HG02870 (cell line): ENCODE data around the gene SHC3.
A peak's percentile ranks its signal among the peaks of the same experiment; 100 is the strongest.

Experiments
- ATAC-seq: cut with Tn5 transposase; IDR thresholded peaks from one replicate; pipeline ENCODE4 v1.9.1; 2021; ENCODE audit warnings: mild to moderate bottlenecking, moderate library complexity; ENCODE audit not compliant: unreplicated experiment

The SHC3 gene

GRCh38 chr9:89112243-89112642 lies 66.4 kb downstream of the SHC3 start:
- no peak for ATAC-seq

GRCh38 chr9:89109666-89110065 lies 69.0 kb downstream of the SHC3 start:
- no peak for ATAC-seq

- no peak for ATAC-seq
Measured at GRCh38 chr9:89107406-89107805, 71.2 kb downstream of the SHC3 start.

GRCh38 chr9:89106224-89106851 lies 72.3 kb downstream of the SHC3 start:
- no peak for ATAC-seq

GRCh38 chr9:89104821-89105220 lies 73.8 kb downstream of the SHC3 start:
- no peak for ATAC-seq

- no peak for ATAC-seq
Measured at GRCh38 chr9:89097219-89097618, 81.4 kb downstream of the SHC3 start.

- no peak for ATAC-seq
Measured at GRCh38 chr9:89096807-89097206, 81.8 kb downstream of the SHC3 start.

- ATAC-seq, result no peak
Measured at GRCh38 chr9:89095761-89096528, 82.7 kb downstream of the SHC3 start.

GRCh38 chr9:89093201-89093975 lies 85.2 kb downstream of the SHC3 start:
- ATAC-seq, result no peak

GRCh38 chr9:89089176-89089575 lies 89.4 kb downstream of the SHC3 start:
- ATAC-seq, result no peak

- no peak for ATAC-seq
Measured at GRCh38 chr9:89083626-89084025, 95.0 kb downstream of the SHC3 start.

GRCh38 chr9:89080193-89080592 lies 98.4 kb downstream of the SHC3 start:
- ATAC-seq, result no peak

- no peak for ATAC-seq
Measured at GRCh38 chr9:89079391-89079790, 99.2 kb downstream of the SHC3 start.

GRCh38 chr9:89078860-89079259 lies 99.8 kb downstream of the SHC3 start:
- no peak for ATAC-seq

GRCh38 chr9:89078421-89078820 lies 100.2 kb downstream of the SHC3 start:
- ATAC-seq, result no peak

GRCh38 chr9:89077519-89077918 lies 101.1 kb downstream of the SHC3 start:
- peak; percentile 80 for ATAC-seq

GRCh38 chr9:89073397-89073796 lies 105.2 kb downstream of the SHC3 start:
- no peak for ATAC-seq

- no peak for ATAC-seq
Measured at GRCh38 chr9:89071591-89071990, 107.0 kb downstream of the SHC3 start.

GRCh38 chr9:89066835-89067234 lies 111.8 kb downstream of the SHC3 start:
- no peak for ATAC-seq

GRCh38 chr9:89065921-89066320 lies 112.7 kb downstream of the SHC3 start:
- peak; percentile 76 for ATAC-seq

GRCh38 chr9:89060790-89061189 lies 117.8 kb downstream of the SHC3 start:
- no peak for ATAC-seq
